ENCODE results near the gene CWC22. TPM values are rescaled to one million over a fixed set of nuclear protein-coding genes. Genes with fewer than 3 reads are reported as not detected.

CWC22 gene
- polyA plus RNA-seq, 1 of the 3 experiments (the other 2 are of a cell fraction), result 2.7 TPM

- POLR2A ChIA-PET, result no interaction called here
- H3K36me3 ChIP-seq (replicated peaks in 1 of 2; ENCODE audit: control insufficient read depth in 1 of 2, insufficient read depth in 2 of 2, low read length in 1 of 2), result peaks cover 0 to 8% of the 10 kb centered on the region in 2 experiments
- no peaks in the 10 kb centered on the region for H3K27me3 ChIP-seq (ENCODE audit: insufficient read depth)
- H4K20me1 ChIP-seq (ENCODE audit: insufficient read depth), result no peaks in the 10 kb centered on the region
- H3K27ac ChIP-seq (ENCODE audit: low read depth in 2 of 2, low read length in 1 of 2), result no peak overlapping the region
- no peak overlapping the region for H2AFZ ChIP-seq (ENCODE audit: low read depth)
- DNase-seq, result no peak
- CTCF ChIA-PET, result interaction anchor here (0.6 kb wide), 1 partner anchor 35 kb away, joined by 3 read pairs; no protein-coding TSS in a partner anchor
- TF ChIP-seq GABPA (IDR thresholded peaks at IDR 0.05; ENCODE audit: low read depth) (no peak), NRF1 (IDR thresholded peaks at IDR 0.05; ENCODE audit: low read depth, low read length) (no peak), EZH2phosphoT487 (IDR thresholded peaks at IDR 0.05; ENCODE audit: borderline replicate concordance, low read depth) (no peak)
- H3K4me2 ChIP-seq, result no peak overlapping the region
- 0 out of 2 replicates have a peak, but pooled peaks cover 3% of the 10 kb centered on the region for H3K9me2 ChIP-seq
- WGBS (ENCODE audit: low lambda C conversion rate), result 0% methylated on average over 1 of the region's 1 CpG
- H3K79me2 ChIP-seq (ENCODE audit: insufficient read depth), result no peaks in the 10 kb centered on the region
- H3K4me1 ChIP-seq (ENCODE audit: control insufficient read depth in 1 of 2, insufficient read depth in 2 of 2, low read depth in 1 of 2, low read length in 1 of 2), result peaks cover 0 to 3% of the 10 kb centered on the region in 2 experiments; a peak in 2 of 4 replicates
- H3K9ac ChIP-seq, result no peak overlapping the region
- H3K9me3 ChIP-seq, result peaks cover 17% of the 10 kb centered on the region; the same call in 1 of the 2 replicates
- no peaks in the 10 kb centered on the region for H3F3A ChIP-seq (replicated peaks; ENCODE audit: insufficient read depth)
- no peak overlapping the region for H3K4me3 ChIP-seq (ENCODE audit: low read depth in 2 of 2, low read length in 1 of 2)
Measured at GRCh38 chr2:180029575-180029974, 22.5 kb upstream of the CWC22 start.

DNA sequence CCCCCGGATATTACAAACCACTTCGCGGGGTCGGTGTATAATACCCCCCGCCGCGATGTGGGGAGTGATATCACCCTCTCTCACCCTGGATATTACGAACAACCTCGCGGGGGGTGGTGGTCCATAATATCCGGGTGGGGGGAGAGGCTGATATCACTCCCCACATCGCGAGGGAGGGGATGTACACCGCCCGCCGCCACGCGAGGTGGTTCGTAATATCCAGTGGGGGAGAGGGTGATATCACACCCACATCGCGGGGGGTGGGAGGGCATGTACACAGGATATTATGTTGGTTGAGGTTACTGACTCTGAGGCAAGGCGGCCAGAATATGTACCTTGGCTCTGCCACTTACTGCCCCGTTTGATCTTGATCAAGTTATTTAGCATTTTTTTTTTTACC, 14.8 kb upstream of the CWC22 start:
- Histone ChIP-seq H3K4me2 (no peak overlapping the region), H3K9me2 (no peaks in the 10 kb centered on the region), H3K27me3 (ENCODE audit: insufficient read depth) (no peaks in the 10 kb centered on the region), H3K9ac (no peak overlapping the region), H3K36me3 (replicated peaks in 1 of 2; ENCODE audit: control insufficient read depth in 1 of 2, insufficient read depth in 2 of 2, low read length in 1 of 2) (no peaks in the 10 kb centered on the region), H3K4me3 (ENCODE audit: low read depth in 2 of 2, low read length in 1 of 2) (no peak overlapping the region), H3K27ac (ENCODE audit: low read depth in 2 of 2, low read length in 1 of 2) (no peak overlapping the region), H2AFZ (ENCODE audit: low read depth) (no peak overlapping the region), H4K20me1 (ENCODE audit: insufficient read depth) (no peaks in the 10 kb centered on the region), H3F3A (replicated peaks; ENCODE audit: insufficient read depth) (peaks cover under 1% of the 10 kb centered on the region), H3K4me1 (ENCODE audit: control insufficient read depth in 1 of 2, insufficient read depth in 2 of 2, low read depth in 1 of 2, low read length in 1 of 2) (peaks cover 2 to 9% of the 10 kb centered on the region in 2 experiments; a peak in 2 of 4 replicates), H3K9me3 (no peaks in the 10 kb centered on the region), H3K79me2 (ENCODE audit: insufficient read depth) (no peaks in the 10 kb centered on the region)
- TF ChIP-seq, protein P1, sequence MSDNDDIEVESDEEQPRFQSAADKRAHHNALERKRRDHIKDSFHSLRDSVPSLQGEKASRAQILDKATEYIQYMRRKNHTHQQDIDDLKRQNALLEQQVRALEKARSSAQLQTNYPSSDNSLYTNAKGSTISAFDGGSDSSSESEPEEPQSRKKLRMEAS (IDR thresholded peaks at IDR 0.05; ENCODE audit: low read depth), result no peak
- TF ChIP-seq TCF12 (IDR thresholded peaks at IDR 0.05), result no peak
- no peak for TF ChIP-seq ELF1 (IDR thresholded peaks at IDR 0.05)
- no peak for TF ChIP-seq FOXJ3 (CRISPR knock-in tag; IDR thresholded peaks at IDR 0.05)
- TF ChIP-seq, protein P2, sequence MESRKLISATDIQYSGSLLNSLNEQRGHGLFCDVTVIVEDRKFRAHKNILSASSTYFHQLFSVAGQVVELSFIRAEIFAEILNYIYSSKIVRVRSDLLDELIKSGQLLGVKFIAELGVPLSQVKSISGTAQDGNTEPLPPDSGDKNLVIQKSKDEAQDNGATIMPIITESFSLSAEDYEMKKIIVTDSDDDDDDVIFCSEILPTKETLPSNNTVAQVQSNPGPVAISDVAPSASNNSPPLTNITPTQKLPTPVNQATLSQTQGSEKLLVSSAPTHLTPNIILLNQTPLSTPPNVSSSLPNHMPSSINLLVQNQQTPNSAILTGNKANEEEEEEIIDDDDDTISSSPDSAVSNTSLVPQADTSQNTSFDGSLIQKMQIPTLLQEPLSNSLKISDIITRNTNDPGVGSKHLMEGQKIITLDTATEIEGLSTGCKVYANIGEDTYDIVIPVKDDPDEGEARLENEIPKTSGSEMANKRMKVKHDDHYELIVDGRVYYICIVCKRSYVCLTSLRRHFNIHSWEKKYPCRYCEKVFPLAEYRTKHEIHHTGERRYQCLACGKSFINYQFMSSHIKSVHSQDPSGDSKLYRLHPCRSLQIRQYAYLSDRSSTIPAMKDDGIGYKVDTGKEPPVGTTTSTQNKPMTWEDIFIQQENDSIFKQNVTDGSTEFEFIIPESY (IDR thresholded peaks at IDR 0.05; ENCODE audit: borderline replicate concordance, low read depth), result no peak
- CTCF ChIA-PET, result interaction anchor here (1.0 kb wide), 1 partner anchor 21 kb away, joined by 3 read pairs; no protein-coding TSS in a partner anchor
- DNase-seq, result no peak
- 93% methylated on average over 23 of the region's 23 CpGs for WGBS (ENCODE audit: low lambda C conversion rate)
- POLR2A ChIA-PET, result no interaction called here

DNA sequence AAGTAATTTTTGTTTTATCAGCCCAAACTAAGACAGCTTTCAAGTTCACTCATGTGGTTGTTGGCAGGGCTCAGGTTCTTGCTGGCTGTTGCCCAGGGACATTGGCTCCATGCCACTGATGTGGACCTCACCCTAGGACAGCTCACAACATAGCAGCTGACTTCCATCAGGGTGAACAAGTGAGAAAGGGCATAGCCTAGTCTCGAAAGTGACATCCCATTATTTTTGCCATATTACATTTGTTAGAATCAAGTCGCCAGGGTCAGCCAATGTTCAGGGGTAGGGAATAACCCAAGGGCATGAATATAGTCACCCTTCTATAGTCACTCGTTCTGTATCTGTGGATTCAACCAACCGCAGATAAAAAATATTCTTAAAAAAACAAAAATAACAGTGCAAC, 10.7 kb upstream of the CWC22 start:
- no peaks in the 10 kb centered on the region for H3K36me3 ChIP-seq (replicated peaks in 1 of 2; ENCODE audit: control insufficient read depth in 1 of 2, insufficient read depth in 2 of 2, low read length in 1 of 2)
- 68% methylated on average over 4 of the region's 4 CpGs for WGBS (ENCODE audit: low lambda C conversion rate)
- peak overlapping the region in 1 of 2 experiments; percentile 86; a peak in 1 of 4 replicates for H3K27ac ChIP-seq (ENCODE audit: low read depth in 2 of 2, low read length in 1 of 2)
- no peak overlapping the region for H2AFZ ChIP-seq (ENCODE audit: low read depth)
- no peaks in the 10 kb centered on the region for H3K9me3 ChIP-seq
- no peaks in the 10 kb centered on the region for H3K9me2 ChIP-seq
- H3K4me3 ChIP-seq (ENCODE audit: low read depth in 2 of 2, low read length in 1 of 2), result no peak overlapping the region
- H4K20me1 ChIP-seq (ENCODE audit: insufficient read depth), result no peaks in the 10 kb centered on the region
- no peaks in the 10 kb centered on the region for H3K79me2 ChIP-seq (ENCODE audit: insufficient read depth)
- no peak overlapping the region for H3K4me2 ChIP-seq
- peaks cover 2 to 20% of the 10 kb centered on the region in 2 experiments; a peak in 2 of 4 replicates for H3K4me1 ChIP-seq (ENCODE audit: control insufficient read depth in 1 of 2, insufficient read depth in 2 of 2, low read depth in 1 of 2, low read length in 1 of 2)
- no peak for DNase-seq
- CTCF ChIA-PET, result interaction anchor here (0.6 kb wide), 1 partner anchor 73 kb away, joined by 5 read pairs; no protein-coding TSS in a partner anchor
- no peak overlapping the region for H3K9ac ChIP-seq
- POLR2A ChIA-PET, result no interaction called here
- H3F3A ChIP-seq (replicated peaks; ENCODE audit: insufficient read depth), result peaks cover 5% of the 10 kb centered on the region
- no peaks in the 10 kb centered on the region for H3K27me3 ChIP-seq (ENCODE audit: insufficient read depth)
- TF ChIP-seq, protein P3, sequence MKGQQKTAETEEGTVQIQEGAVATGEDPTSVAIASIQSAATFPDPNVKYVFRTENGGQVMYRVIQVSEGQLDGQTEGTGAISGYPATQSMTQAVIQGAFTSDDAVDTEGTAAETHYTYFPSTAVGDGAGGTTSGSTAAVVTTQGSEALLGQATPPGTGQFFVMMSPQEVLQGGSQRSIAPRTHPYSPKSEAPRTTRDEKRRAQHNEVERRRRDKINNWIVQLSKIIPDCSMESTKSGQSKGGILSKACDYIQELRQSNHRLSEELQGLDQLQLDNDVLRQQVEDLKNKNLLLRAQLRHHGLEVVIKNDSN (IDR thresholded peaks at IDR 0.05; ENCODE audit: borderline replicate concordance, low read depth), result no peak
- TF ChIP-seq, protein P4, sequence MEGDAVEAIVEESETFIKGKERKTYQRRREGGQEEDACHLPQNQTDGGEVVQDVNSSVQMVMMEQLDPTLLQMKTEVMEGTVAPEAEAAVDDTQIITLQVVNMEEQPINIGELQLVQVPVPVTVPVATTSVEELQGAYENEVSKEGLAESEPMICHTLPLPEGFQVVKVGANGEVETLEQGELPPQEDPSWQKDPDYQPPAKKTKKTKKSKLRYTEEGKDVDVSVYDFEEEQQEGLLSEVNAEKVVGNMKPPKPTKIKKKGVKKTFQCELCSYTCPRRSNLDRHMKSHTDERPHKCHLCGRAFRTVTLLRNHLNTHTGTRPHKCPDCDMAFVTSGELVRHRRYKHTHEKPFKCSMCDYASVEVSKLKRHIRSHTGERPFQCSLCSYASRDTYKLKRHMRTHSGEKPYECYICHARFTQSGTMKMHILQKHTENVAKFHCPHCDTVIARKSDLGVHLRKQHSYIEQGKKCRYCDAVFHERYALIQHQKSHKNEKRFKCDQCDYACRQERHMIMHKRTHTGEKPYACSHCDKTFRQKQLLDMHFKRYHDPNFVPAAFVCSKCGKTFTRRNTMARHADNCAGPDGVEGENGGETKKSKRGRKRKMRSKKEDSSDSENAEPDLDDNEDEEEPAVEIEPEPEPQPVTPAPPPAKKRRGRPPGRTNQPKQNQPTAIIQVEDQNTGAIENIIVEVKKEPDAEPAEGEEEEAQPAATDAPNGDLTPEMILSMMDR (IDR thresholded peaks at IDR 0.05), result no peak
- TF ChIP-seq NFIC (IDR thresholded peaks at IDR 0.05; ENCODE audit: borderline replicate concordance) (peak; percentile 84), PBX3 (IDR thresholded peaks at IDR 0.05) (peak; percentile 35; the same call in 1 of the 2 replicates), RAD21 (IDR thresholded peaks at IDR 0.05; ENCODE audit: low read length) (no peak)
- TF ChIP-seq, protein P2 (IDR thresholded peaks at IDR 0.05; ENCODE audit: borderline replicate concordance, low read depth), result no peak
